Heart left ventricle (tissue), 13 donors: Measurements from ENCODE around the gene TIGD6.

ENCODE experiments used
- CTCF ChIP-seq, 12 donors: fragments of 200-600 bp; sonication (generic) in 4 of 12; IDR thresholded peaks; one replicate each; pipeline versions ENCODE4 v1.5.0 to v1.8.0; 2018 to 2022; ENCODE audit warnings: antibody characterized with exemption in 12 of 12, mild to moderate bottlenecking in 5 of 12
- POLR2A ChIP-seq, 2 donors: fragments of 450-650 bp; IDR thresholded peaks; one replicate each; pipeline ENCODE4 v1.6.1; 2017; ENCODE audit warnings: antibody characterized with exemption in 2 of 2, mild to moderate bottlenecking in 2 of 2, moderate library complexity in 2 of 2
- donor health status: ischemic (EF 13 %, LVEDD 7.1; RV severe dilation, severe dysfunction).
- donor health status: DM: no; HTN: yes; CAD: no.
- donor health status: DM: no; HTN: no; CAD: no.
- donor health status: ischemic (EF 25% LVEDD 6.9; RV normal size, moderate dysfunction).
- donor health status: ischemic (EF 25% LVEDD 5.7; RV mildly dilated, moderate dysfunction).
- donor health status: ischemic (EF 35%, LVEDD 5.7; RV mildly dilated, moderate dysfunction).
- donor health status: nonischemic (EF 11% LVEDD 7.7; RV severe dilation, severe dysfunction).
- donor health status: DM: yes; HTN: yes; CAD: no.
- donor health status: PGD.
- donor health status: ischemic (EF 29% LVEDD 5.4; RV normal size, mild dysfunction).
- donor health status: nonischemic (EF 23%, LVEDD 6.1; RV moderate dilation, normal function).

- TF ChIP-seq POLR2A (IDR thresholded peaks at IDR 0.05) (no peak), CTCF (IDR thresholded peaks at IDR 0.05) (no peak)
Measured at GRCh38 chr5:149981206-149981605, 19.2 kb downstream of the TIGD6 start.
